Fibroblast of lung (primary cell): ENCODE data around the gene BCAS1. TPM values are rescaled to one million over a fixed set of nuclear protein-coding genes. Genes with fewer than 3 reads are reported as not detected.
A peak's percentile ranks its signal among the peaks of the same experiment; 100 is the strongest.

Experiments used
- DNase-seq, 2 donors: peaks; one replicate each; pipeline versions ENCODE4 v3.0.0 to v3.0.0-alpha.2; 2010; ENCODE audit warnings: low read depth in 2 of 2
- H2AFZ ChIP-seq: 2 replicates; pipeline ENCODE4 v1.5.1; 2012; ENCODE audit warnings: low read length, control low read depth, inconsistent platforms
- H3K27ac ChIP-seq: 2 replicates; pipeline ENCODE4 v1.5.1; 2011; ENCODE audit warnings: low read length, control low read depth; ENCODE audit not compliant: insufficient read depth
- H3K27me3 ChIP-seq: 2 replicates; pipeline ENCODE4 v1.5.1; 2011; ENCODE audit warnings: mild to moderate bottlenecking, low read length; ENCODE audit not compliant: control insufficient read depth, insufficient read depth
- H3K36me3 ChIP-seq: 2 replicates; pipeline ENCODE4 v1.5.1; 2011; ENCODE audit warnings: low read length; ENCODE audit not compliant: control insufficient read depth, insufficient read depth
- H3K4me1 ChIP-seq: 2 replicates; pipeline ENCODE4 v1.5.1; 2011; ENCODE audit warnings: low read length; ENCODE audit not compliant: control insufficient read depth, insufficient read depth; ENCODE audit errors: extremely low read depth
- H3K4me2 ChIP-seq: 2 replicates; pipeline ENCODE4 v1.5.1; 2011; ENCODE audit warnings: low read length, control low read depth; ENCODE audit not compliant: insufficient read depth; ENCODE audit errors: extremely low read depth
- H3K4me3 ChIP-seq, 4 experiments: fragments of 200-600 bp in 1 of 4; sonication (generic) in 1 of 4; replicated peaks in 1 of 4; 2 replicates each; pipeline ENCODE4 v1.5.1; 2011 to 2016; ENCODE audit warnings: low read length in 4 of 4, low read depth in 3 of 4, mild to moderate bottlenecking in 3 of 4, control low read depth in 2 of 4, inconsistent platforms in 1 of 4, mixed read lengths in 1 of 4; ENCODE audit not compliant: insufficient read depth in 1 of 4; ENCODE audit errors: control extremely low read depth in 1 of 4
- H3K79me2 ChIP-seq: 2 replicates; pipeline ENCODE4 v1.5.1; 2012; ENCODE audit warnings: mild to moderate bottlenecking, low read length, inconsistent platforms; ENCODE audit not compliant: control insufficient read depth, insufficient read depth
- H3K9ac ChIP-seq: 2 replicates; pipeline ENCODE4 v1.5.1; 2011; ENCODE audit warnings: mild to moderate bottlenecking, low read length, control low read depth; ENCODE audit not compliant: insufficient read depth
- H3K9me3 ChIP-seq: 2 replicates; pipeline ENCODE4 v1.5.1; 2012; ENCODE audit warnings: low read depth, low read length; ENCODE audit not compliant: control insufficient read depth, insufficient read depth
- H4K20me1 ChIP-seq: 2 replicates; pipeline ENCODE4 v1.5.1; 2011; ENCODE audit warnings: low read length; ENCODE audit not compliant: control insufficient read depth, insufficient read depth; ENCODE audit errors: extremely low read depth
- CTCF ChIP-seq, 2 donors: IDR thresholded peaks in 1 of 2; conservative IDR thresholded peaks in 1 of 2; 1 replicate in 1 of 2; 2 replicates in 1 of 2; pipeline ENCODE4 v1.5.1; 2011 to 2012; ENCODE audit warnings: low read length in 2 of 2, control low read depth in 1 of 2, inconsistent platforms in 1 of 2, low read depth in 1 of 2, mild to moderate bottlenecking in 1 of 2
- EZH2 ChIP-seq: IDR thresholded peaks from 2 replicates; pipeline ENCODE4 v1.5.1; 2012; ENCODE audit warnings: low read length, control low read depth, mild to moderate bottlenecking; ENCODE audit errors: missing control alignments
- polyA plus RNA-seq, 2 donors: library from polyadenylated mRNA; depleted of rRNA in 1 of 2; stranded (reverse) in 1 of 2; unstranded in 1 of 2; fragments of >200 nt; gene quantifications; 2 replicates each; pipeline ENCODE4 v1.2.1, GENCODE V29; 2011 to 2012; ENCODE audit warnings: missing spikeins in 1 of 2
- total RNA-seq: library from RNA; depleted of rRNA; stranded (reverse); fragments of >200 nt; gene quantifications from 2 replicates; pipeline ENCODE4 v1.2.1, GENCODE V29; 2014

The BCAS1 gene
- total and polyA plus RNA-seq, 2 donors (not counting 1 experiment from before 2014, with no cell fraction given), result 0.17 TPM; not detected in 1

- no peaks in the 10 kb centered on the region for H3K79me2 ChIP-seq
- H3K27me3 ChIP-seq, result no peaks in the 10 kb centered on the region
- no peak overlapping the region for H3K9ac ChIP-seq
- H2AFZ ChIP-seq, result no peak overlapping the region
- no peaks in the 10 kb centered on the region for H4K20me1 ChIP-seq
- peaks cover 19% of the 10 kb centered on the region for H3K4me1 ChIP-seq
- peak overlapping the region; percentile 49 for H3K27ac ChIP-seq
- no peaks in the 10 kb centered on the region for H3K9me3 ChIP-seq
- no peak overlapping the region for H3K4me2 ChIP-seq
- no peak overlapping the region for H3K4me3 ChIP-seq
- TF ChIP-seq CTCF (conservative IDR thresholded peaks at IDR 0.05 in 1 of 2, IDR thresholded peaks at IDR 0.05 in 1 of 2; ENCODE audit: low read depth in 1 of 2, low read length in 2 of 2) (no peak), EZH2 (no peak)
- DNase-seq, result no peak
- H3K36me3 ChIP-seq, result no peaks in the 10 kb centered on the region
Observed at GRCh38 chr20:53901497-53902096, 168.8 kb downstream of the BCAS1 start.

GRCh38 chr20:53901064-53901463 lies 169.3 kb downstream of the BCAS1 start:
- Histone ChIP-seq H3K4me3 (no peak overlapping the region), H3K36me3 (no peaks in the 10 kb centered on the region), H2AFZ (no peak overlapping the region), H3K4me1 (peaks cover 19% of the 10 kb centered on the region), H3K9ac (no peak overlapping the region), H3K79me2 (no peaks in the 10 kb centered on the region), H3K9me3 (no peaks in the 10 kb centered on the region), H3K4me2 (no peak overlapping the region), H3K27ac (peak overlapping the region; percentile 33), H3K27me3 (no peaks in the 10 kb centered on the region), H4K20me1 (no peaks in the 10 kb centered on the region)
- peak in 1 of 2 donors; percentile 91 for DNase-seq
- no peak for TF ChIP-seq EZH2
- no peak for TF ChIP-seq CTCF (conservative IDR thresholded peaks at IDR 0.05 in 1 of 2, IDR thresholded peaks at IDR 0.05 in 1 of 2; ENCODE audit: low read depth in 1 of 2, low read length in 2 of 2)

GRCh38 chr20:53900380-53900999 lies 169.9 kb downstream of the BCAS1 start:
- no peak overlapping the region for H2AFZ ChIP-seq
- H3K4me3 ChIP-seq, result no peak overlapping the region
- H3K27ac ChIP-seq, result peak overlapping the region; percentile 64
- TF ChIP-seq EZH2, result no peak
- no peak for TF ChIP-seq CTCF (conservative IDR thresholded peaks at IDR 0.05 in 1 of 2, IDR thresholded peaks at IDR 0.05 in 1 of 2; ENCODE audit: low read depth in 1 of 2, low read length in 2 of 2)
- H3K9me3 ChIP-seq, result no peaks in the 10 kb centered on the region
- no peaks in the 10 kb centered on the region for H3K27me3 ChIP-seq
- no peak overlapping the region for H3K9ac ChIP-seq
- H3K36me3 ChIP-seq, result no peaks in the 10 kb centered on the region
- peak; percentile 59 to 98 for DNase-seq
- peaks cover 19% of the 10 kb centered on the region for H3K4me1 ChIP-seq
- no peak overlapping the region for H3K4me2 ChIP-seq
- no peaks in the 10 kb centered on the region for H3K79me2 ChIP-seq
- H4K20me1 ChIP-seq, result no peaks in the 10 kb centered on the region
